GM19238 (cell line): ENCODE data around the gene TLE3.

Experiments
- DNase-seq: peaks from one replicate; pipeline ENCODE4 v3.0.0; 2011; ENCODE audit warnings: low spot score; ENCODE audit not compliant: insufficient read length

Gene TLE3

GRCh38 chr15:70048578-70049514 lies 48.9 kb downstream of the TLE3 start:
- no peak for DNase-seq

DNA sequence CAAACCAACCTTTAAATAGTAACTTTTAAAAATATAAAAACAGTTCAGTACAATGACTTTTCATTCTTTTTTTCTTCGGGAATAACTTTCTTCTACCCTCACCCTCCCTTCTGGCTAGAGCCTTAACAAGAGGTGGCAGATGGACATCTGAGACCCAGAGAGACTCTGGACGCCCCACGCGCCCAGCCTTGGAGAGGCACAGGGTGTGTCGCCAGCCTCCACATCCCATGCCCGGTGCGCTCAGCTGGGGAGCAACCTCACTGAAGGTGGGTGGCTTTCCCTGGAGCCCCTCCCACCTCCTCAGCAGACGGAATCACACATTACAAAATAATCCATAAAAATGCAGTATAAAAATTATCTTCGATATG lies 49.5 kb downstream of the TLE3 start:
- no peak for DNase-seq

GRCh38 chr15:70047386-70048197 lies 50.1 kb downstream of the TLE3 start:
- no peak for DNase-seq

- no peak for DNase-seq
Observed at GRCh38 chr15:70046679-70047369, 50.9 kb downstream of the TLE3 start.

- DNase-seq, result no peak
Observed at GRCh38 chr15:70045045-70045444, 52.7 kb downstream of the TLE3 start.

DNA sequence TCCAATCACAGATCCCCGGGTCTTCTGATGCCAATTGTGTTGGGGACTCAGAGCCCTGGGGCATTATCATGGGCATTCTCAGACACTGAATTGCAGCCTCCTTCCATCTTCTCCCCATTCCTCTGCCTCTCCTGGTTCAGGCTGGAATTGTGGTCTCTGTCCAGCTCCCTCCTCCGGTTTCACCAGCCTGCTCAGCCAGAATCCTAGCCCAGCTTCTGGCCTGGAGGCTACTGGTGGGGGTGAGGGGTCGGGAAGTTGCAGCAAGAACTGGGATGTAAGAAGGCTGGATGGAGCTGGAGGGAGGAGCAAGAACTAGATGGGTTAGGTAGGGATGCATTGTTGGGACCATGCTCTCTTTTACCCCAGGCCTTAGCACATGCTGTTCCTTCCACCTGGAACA lies 53.5 kb downstream of the TLE3 start:
- DNase-seq, result no peak

- DNase-seq, result no peak
Observed at GRCh38 chr15:70043590-70043989, 54.1 kb downstream of the TLE3 start.

DNA sequence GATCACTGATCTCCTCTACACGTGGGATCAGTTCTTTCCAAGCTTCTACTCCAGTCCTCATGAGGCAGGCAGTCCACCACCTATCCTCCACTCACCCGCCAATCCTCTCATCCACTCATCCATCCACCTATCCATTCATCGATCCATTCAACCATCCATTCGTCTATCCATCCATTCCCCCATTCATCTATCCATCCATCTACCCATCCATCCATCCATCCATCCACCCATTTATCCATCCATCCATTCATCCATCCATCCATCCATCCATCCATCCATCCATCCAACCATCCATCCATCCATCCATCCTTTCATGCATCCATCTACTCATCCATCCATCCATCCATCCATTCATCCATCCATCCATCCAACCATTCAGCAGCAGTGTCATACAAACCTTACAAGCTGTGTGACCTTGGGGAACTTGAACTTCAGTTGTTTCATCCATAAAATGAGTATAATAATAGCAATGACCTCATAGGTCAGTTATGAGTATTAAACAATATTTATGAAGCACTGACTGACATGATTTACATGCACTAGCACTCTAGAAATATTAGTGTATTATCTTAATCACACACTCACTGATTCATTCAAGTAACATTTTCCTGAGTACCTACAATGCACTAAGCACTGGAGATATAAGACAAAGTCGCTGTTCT lies 55.0 kb downstream of the TLE3 start:
- no peak for DNase-seq

DNA sequence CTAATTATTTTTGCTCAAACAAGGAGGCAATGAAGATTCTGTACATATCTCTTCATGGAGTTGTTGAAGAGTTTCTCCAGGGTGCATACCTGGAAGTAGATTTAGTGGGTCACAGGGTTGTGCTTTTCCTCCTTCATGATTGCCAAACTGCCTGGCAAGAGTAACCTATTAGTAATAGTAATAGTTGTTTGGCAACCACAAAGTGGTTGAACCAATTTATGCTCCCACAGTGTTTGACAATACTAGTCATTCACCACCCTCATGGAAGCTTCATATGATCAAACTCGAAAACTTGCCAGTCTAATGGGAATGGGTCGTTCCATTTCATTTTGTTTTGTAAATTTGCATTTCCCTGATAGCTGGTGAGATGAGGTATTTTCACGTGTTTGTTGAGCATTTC lies 57.8 kb downstream of the TLE3 start:
- no peak for DNase-seq

GRCh38 chr15:70038730-70039392 lies 58.9 kb downstream of the TLE3 start:
- DNase-seq, result no peak

DNA sequence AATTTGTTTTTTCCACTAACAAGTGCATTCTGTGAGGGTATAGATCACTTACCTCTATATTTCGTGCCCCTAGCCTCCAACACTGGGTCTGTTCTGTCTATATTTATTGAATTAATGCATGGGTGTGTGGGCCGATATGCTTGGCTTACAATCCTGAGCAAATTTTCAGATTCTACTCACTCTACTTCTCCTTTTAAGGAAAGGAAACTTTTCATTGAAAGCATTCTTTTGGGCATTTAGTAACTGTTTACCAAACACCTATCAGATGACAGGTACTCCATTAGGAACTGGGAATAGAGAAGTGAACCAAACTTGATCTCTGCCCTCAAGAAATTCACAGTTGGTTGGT lies 60.5 kb downstream of the TLE3 start:
- DNase-seq, result no peak

DNA sequence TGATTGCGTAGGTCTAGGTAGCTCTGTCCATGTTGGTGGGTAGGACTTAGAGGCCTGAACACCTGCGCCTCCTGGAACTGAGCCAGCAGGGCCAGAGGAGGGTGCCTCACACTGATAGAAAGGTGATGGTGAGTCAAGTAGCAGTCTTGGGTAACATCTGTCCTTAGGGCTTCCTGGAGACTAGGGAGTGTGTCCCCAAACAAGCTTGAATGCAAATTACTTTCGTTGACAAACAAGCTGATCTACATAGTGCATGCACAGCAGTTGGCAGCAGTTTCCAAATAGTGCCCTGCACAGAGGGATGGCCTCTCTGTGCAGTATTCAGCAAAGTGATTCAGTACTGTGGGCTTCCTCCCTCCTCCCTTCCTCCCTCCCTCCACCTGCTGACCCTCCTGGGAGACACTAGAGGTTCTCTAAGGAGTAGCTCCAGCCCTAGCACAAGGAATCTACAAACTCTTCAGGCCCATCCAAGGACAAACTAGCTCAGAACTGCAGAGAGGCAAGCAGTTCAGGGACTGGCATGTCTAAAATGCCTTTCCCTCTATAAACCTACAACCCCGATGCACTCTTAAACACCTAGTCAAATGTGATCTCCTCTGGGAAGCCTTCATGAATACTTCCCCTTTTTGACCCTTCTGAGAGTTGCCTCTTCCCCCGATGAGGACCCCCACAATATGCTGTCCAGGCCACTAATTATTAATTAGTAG lies 61.0 kb downstream of the TLE3 start:
- peak; percentile 85 for DNase-seq

DNA sequence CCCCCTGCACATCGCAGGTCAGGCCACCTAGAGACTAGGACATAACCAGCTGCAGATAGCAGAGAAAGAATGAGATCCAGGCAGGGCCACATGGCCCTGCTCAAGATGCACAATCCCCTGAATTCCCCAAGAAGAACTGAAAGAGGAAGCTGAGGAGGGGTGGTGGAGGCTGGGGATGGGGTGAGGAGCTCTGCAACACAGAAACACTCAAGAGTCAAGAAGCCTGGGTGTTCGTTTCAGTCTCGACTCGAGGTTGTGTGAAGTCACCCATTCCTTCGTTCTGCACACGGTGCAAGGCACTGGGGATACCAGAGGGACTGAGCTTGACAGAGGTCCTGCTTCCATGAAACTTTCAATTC lies 62.0 kb downstream of the TLE3 start:
- DNase-seq, result peak; percentile 91

DNA sequence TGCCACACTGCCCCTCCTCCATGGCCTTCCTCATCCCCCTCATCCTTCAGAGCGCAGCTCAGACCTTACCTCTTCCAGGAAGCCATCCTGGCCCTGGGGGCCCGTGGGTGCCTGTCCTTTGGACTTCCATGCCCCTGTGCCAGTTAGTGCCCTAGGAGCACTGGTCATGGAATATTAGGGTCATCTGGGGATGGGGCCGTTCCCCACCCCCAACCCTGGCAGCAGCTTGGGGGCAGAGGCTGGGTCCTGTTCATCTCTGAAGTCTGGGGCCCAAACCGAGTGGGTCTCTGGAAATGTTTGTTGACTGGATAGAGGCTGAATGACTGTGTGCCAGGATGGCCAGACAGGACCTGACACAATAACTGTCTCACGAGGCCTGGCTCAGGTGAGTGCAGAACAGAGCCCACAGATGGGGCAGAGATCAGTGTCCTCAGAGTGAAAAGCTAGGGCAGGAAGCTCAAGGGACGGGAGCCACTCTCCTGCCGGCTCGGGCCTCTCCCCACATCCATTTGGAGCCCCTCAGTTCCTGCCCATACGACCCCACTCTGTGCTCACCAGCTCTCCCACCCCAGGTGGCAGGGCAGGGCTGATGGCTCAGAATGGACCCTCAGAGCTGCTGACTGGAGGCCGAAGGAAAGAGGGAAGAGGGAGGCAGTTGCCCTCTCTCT lies 62.5 kb downstream of the TLE3 start:
- no peak for DNase-seq

- DNase-seq, result no peak
Observed at GRCh38 chr15:70034596-70034995, 63.1 kb downstream of the TLE3 start.

DNA sequence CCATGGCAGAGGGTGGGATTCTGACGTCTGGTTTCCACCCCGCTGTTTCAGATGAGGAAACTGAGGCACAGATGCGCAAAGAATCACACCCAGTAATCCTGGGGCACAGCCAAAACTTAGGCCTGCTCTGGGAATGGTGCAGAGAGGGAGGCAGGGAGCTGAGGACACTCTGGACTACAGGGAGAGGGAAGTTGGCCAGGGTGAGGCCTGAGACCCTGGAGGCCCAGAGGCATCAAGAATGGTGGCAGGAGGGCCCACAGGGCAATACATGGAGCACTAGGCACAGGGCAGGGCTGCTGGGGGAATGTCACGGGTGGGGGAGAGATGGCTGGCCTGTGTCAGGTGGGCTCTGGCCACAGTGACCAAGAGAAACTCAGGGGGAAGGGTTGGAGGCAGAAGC lies 63.6 kb downstream of the TLE3 start:
- DNase-seq, result no peak

GRCh38 chr15:70033529-70034140 lies 64.1 kb downstream of the TLE3 start:
- DNase-seq, result no peak

DNA sequence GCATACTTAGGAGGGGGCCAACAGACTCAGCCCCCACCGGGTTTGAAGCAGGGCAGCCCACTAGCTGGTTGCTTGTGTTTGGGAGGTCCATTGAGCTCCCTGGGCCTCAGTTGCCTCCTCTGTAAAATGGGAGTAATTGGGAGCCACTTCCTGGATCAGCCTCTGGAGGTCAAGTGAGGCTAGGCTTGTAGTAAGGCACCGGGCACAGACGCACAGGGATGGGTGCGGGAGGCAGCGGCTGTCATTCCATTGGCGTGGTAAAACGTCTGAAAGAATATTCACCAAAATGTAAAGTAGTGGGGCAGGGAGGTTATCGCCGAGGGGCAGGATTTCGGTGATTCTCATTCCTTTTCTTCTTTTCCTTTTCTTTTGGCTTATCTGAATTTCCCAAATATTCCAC lies 64.6 kb downstream of the TLE3 start:
- DNase-seq, result no peak

- DNase-seq, result no peak
Observed at GRCh38 chr15:70032509-70032908, 65.2 kb downstream of the TLE3 start.
